Spleen (tissue), 7 donors: ENCODE results near the gene DPF3.

Experiments
- CTCF ChIP-seq, 11 experiments: fragments of 200-600 bp in 7 of 11; fragments of 450-650 bp in 4 of 11; sonication (generic) in 4 of 11; IDR thresholded peaks in 8 of 11; conservative IDR thresholded peaks in 3 of 11; 1 replicate in 7 of 11; 2 replicates in 4 of 11; pipeline versions ENCODE4 v1.4.0 to v1.8.0; 2016 to 2021; ENCODE audit warnings: antibody characterized with exemption in 11 of 11, inconsistent platforms in 4 of 11, mild to moderate bottlenecking in 1 of 11
- POLR2A ChIP-seq, 3 donors: fragments of 450-650 bp; IDR thresholded peaks; one replicate each; pipeline ENCODE4 v1.5.1; 2017; ENCODE audit warnings: antibody characterized with exemption in 3 of 3, mild to moderate bottlenecking in 1 of 3
- donor health status: DM: no; HTN: no; CAD: no; lungs with moderate emphysema.
- donor health status: DM: no; HTN: no; CAD: no.
- donor health status: DM: no; HTN: no; CAD: no.

- TF ChIP-seq POLR2A (IDR thresholded peaks at IDR 0.05) (no peak), CTCF (IDR thresholded peaks at IDR 0.05 in 8 of 11, conservative IDR thresholded peaks at IDR 0.05 in 3 of 11) (no peak)
Observed at GRCh38 chr14:72663076-72663487, 230.8 kb downstream of the DPF3 start.
